IMR-90 (cell line): ENCODE data around the gene PCDHB10. TPM values are rescaled to one million over a fixed set of nuclear protein-coding genes. Genes with fewer than 3 reads are reported as not detected.
"Not testable (repeated sequence)": the region's sequence is repeated elsewhere in the genome, so short reads cannot be mapped to it uniquely, and the experiment has no call there.

Experiments used
- ATAC-seq: fragments of 200-7000 bp; cut with Tn5 transposase; 2 replicates; pipeline ENCODE4 v1.9.1; 2020; ENCODE audit warnings: low read depth, mild to moderate bottlenecking, moderate library complexity
- BruUV-seq: library from RNA; stranded (reverse); fragments of 400-500 nt; replicated peaks from 2 replicates; lab custom pipeline; 2021; lab: Mats Ljungman, UMichigan
- CTCF ChIA-PET: fragments of 300-600 bp; formaldehyde crosslinking; extraction: SDS; loops from one replicate; lab custom pipeline; 2021; ENCODE audit warnings: antibody characterized with exemption; lab: Yijun Ruan, JAX
- POLR2A ChIA-PET: fragments of 300-600 bp; sonication (Branson Sonifier 250); formaldehyde crosslinking; loops from one replicate; lab custom pipeline; 2022; ENCODE audit warnings: antibody characterized with exemption; ENCODE audit not compliant: unreplicated experiment; lab: Charles Lee
- DNase-seq: peaks from one replicate; pipeline ENCODE4 v3.0.0; 2013
- H2AFZ ChIP-seq: replicated peaks from 2 replicates; pipeline ENCODE3; 2013; ENCODE audit warnings: low read length, mild to moderate bottlenecking; ENCODE audit not compliant: poor library complexity
- H2AK5ac ChIP-seq: 2 replicates; pipeline ENCODE4 v1.6.1; 2013; ENCODE audit warnings: low read depth, low read length, inconsistent platforms
- H2AK9ac ChIP-seq: replicated peaks from 2 replicates; pipeline ENCODE3; 2013; ENCODE audit warnings: mild to moderate bottlenecking, low read depth, low read length, moderate library complexity; ENCODE audit not compliant: poor library complexity
- H2BK120ac ChIP-seq: 2 replicates; pipeline ENCODE4 v1.6.1; 2013; ENCODE audit warnings: low read depth, low read length, inconsistent platforms
- H2BK15ac ChIP-seq: 3 replicates; pipeline ENCODE4 v1.6.1; 2013; ENCODE audit warnings: low read depth, low read length, inconsistent platforms
- H2BK20ac ChIP-seq: 2 replicates; pipeline ENCODE4 v1.6.1; 2013; ENCODE audit warnings: low read depth, mild to moderate bottlenecking, inconsistent platforms, low read length, moderate library complexity
- H2BK5ac ChIP-seq: 2 replicates; pipeline ENCODE4 v1.6.1; 2013; ENCODE audit warnings: mild to moderate bottlenecking, low read depth, low read length, inconsistent platforms; ENCODE audit not compliant: poor library complexity, severe bottlenecking
- H3K14ac ChIP-seq: replicated peaks from 2 replicates; pipeline ENCODE4 v1.6.1; 2013; ENCODE audit warnings: low read depth, low read length, inconsistent platforms
- H3K18ac ChIP-seq: 2 replicates; pipeline ENCODE4 v1.6.1; 2013; ENCODE audit warnings: low read depth, low read length, control low read depth
- H3K23ac ChIP-seq: 2 replicates; pipeline ENCODE4 v1.6.1; 2013; ENCODE audit warnings: low read depth, low read length, inconsistent platforms
- H3K27ac ChIP-seq: 2 replicates; pipeline ENCODE4 v1.5.1; 2013; ENCODE audit warnings: mild to moderate bottlenecking, control low read depth, low read length; ENCODE audit not compliant: insufficient read depth
- H3K27me3 ChIP-seq: 2 replicates; pipeline ENCODE4 v1.6.1; 2013; ENCODE audit warnings: low read length; ENCODE audit not compliant: control insufficient read depth, insufficient read depth
- H3K36me3 ChIP-seq: 2 replicates; pipeline ENCODE4 v1.6.1; 2013; ENCODE audit warnings: low read length, mixed read lengths; ENCODE audit not compliant: control insufficient read depth, insufficient read depth
- H3K4ac ChIP-seq: 2 replicates; pipeline ENCODE4 v1.6.1; 2013; ENCODE audit warnings: low read depth, low read length, inconsistent platforms
- H3K4me1 ChIP-seq: 2 replicates; pipeline ENCODE4 v1.6.1; 2013; ENCODE audit warnings: low read length, mixed read lengths; ENCODE audit not compliant: control insufficient read depth, insufficient read depth
- H3K4me2 ChIP-seq: 2 replicates; pipeline ENCODE4 v1.6.1; 2013; ENCODE audit warnings: low read depth, mild to moderate bottlenecking, control low read depth, low read length, moderate library complexity
- H3K4me3 ChIP-seq: 2 replicates; pipeline ENCODE4 v1.5.1; 2013; ENCODE audit warnings: low read depth, mild to moderate bottlenecking, control low read depth, low read length, moderate library complexity; ENCODE audit not compliant: insufficient read depth
- H3K56ac ChIP-seq: 2 replicates; pipeline ENCODE4 v1.6.1; 2013; ENCODE audit warnings: low read length, inconsistent platforms; ENCODE audit not compliant: insufficient read depth; ENCODE audit errors: extremely low read depth
- H3K79me1 ChIP-seq, 2 experiments: 2 replicates each; pipeline ENCODE4 v1.6.1; 2013; ENCODE audit warnings: low read length in 2 of 2, inconsistent platforms in 1 of 2, low read depth in 1 of 2
- H3K9ac ChIP-seq: 2 replicates; pipeline ENCODE4 v1.6.1; 2013; ENCODE audit warnings: low read depth, low read length, control low read depth
- H3K9me1 ChIP-seq: 2 replicates; pipeline ENCODE4 v1.6.1; 2013; ENCODE audit warnings: low read length, inconsistent platforms; ENCODE audit not compliant: insufficient read depth
- H3K9me3 ChIP-seq: 2 replicates; pipeline ENCODE4 v1.6.1; 2013; ENCODE audit warnings: low read length; ENCODE audit not compliant: control insufficient read depth, insufficient read depth
- H4K20me1 ChIP-seq: 2 replicates; pipeline ENCODE4 v1.6.1; 2013; ENCODE audit warnings: low read length, inconsistent platforms; ENCODE audit not compliant: insufficient read depth
- H4K5ac ChIP-seq: 2 replicates; pipeline ENCODE4 v1.6.1; 2013; ENCODE audit warnings: mild to moderate bottlenecking, low read depth, low read length, control low read depth
- H4K8ac ChIP-seq, 2 experiments: 2 replicates each; pipeline ENCODE4 v1.6.1; 2013; ENCODE audit warnings: low read depth in 2 of 2, low read length in 2 of 2, control low read depth in 1 of 2, inconsistent platforms in 1 of 2
- H4K91ac ChIP-seq: 2 replicates; pipeline ENCODE4 v1.6.1; 2013; ENCODE audit warnings: low read depth, low read length, inconsistent platforms; ENCODE audit not compliant: insufficient read depth
- WGBS, 2 experiments: methylation state at CpG; one replicate each; pipeline versions ENCODE4 v1.1.5 to v1.1.7; 2013; ENCODE audit warnings: missing lambda C conversion rate in 2 of 2; ENCODE audit not compliant: insufficient read length in 1 of 2; ENCODE audit errors: extremely low coverage in 2 of 2; 5-methylcytosine and 5-hydroxymethylcytosine counted together
- dilution Hi-C: fragments of 300-500 bp; cut with HindIII; formaldehyde crosslinking; loops from one replicate; pipeline ENCODE4 v1.14.3; 2018; ENCODE audit warnings: low sequenced_read_pairs; ENCODE audit not compliant: unreplicated experiment
- in situ Hi-C: fragments of 300-500 bp; cut with MboI; formaldehyde crosslinking; loops from 3 replicates; pipeline ENCODE4 v1.14.3; 2019; ENCODE audit warnings: low sequenced_read_pairs, inconsistent platforms, mixed read lengths
- intact Hi-C: fragments of 100-400 bp; cut with micrococcal nuclease; formaldehyde crosslinking; loops from 2 replicates; pipeline ENCODE4 v1.10.0; 2022
- polyA plus RNA-seq, 3 experiments: library from polyadenylated mRNA; depleted of rRNA; stranded (reverse); fragments of >200 nt; gene quantifications; 2 replicates each; pipeline ENCODE4 v1.2.3, GENCODE V29; 2012; ENCODE audit warnings: low replicate concordance in 1 of 3
- total RNA-seq: library from RNA; depleted of rRNA; stranded (reverse); fragments of >200 nt; gene quantifications from 2 replicates; pipeline ENCODE4 v1.2.3, GENCODE V29; 2012

The PCDHB10 gene
- total and polyA plus RNA-seq, 2 of the 4 experiments (the other 2 are of a cell fraction): 0.18 to 0.22 TPM

- CTCF ChIA-PET: interaction anchor here (1.2 kb wide), 1 partner anchor 338 kb away, joined by 3 read pairs; no protein-coding TSS in a partner anchor
- ATAC-seq: not testable (repeated sequence)
Measured at GRCh38 chr5:141225421-141225820, 33.3 kb downstream of the PCDHB10 start.

More at GRCh38 chr5:141225421-141225820, 33.3 kb downstream of the PCDHB10 start:
- H3K9me3 ChIP-seq: peaks cover 21% of the 10 kb centered on the region
- H3K79me1 ChIP-seq, H3K9ac ChIP-seq, H4K8ac ChIP-seq, in situ Hi-C loops, H4K5ac ChIP-seq, H3K27ac ChIP-seq, BruUV-seq, dilution Hi-C loops, DNase-seq, H3K14ac ChIP-seq, H2AK5ac ChIP-seq, H4K91ac ChIP-seq, H3K4me2 ChIP-seq, H2BK5ac ChIP-seq, H3K36me3 ChIP-seq, H2BK20ac ChIP-seq, H2BK15ac ChIP-seq, POLR2A ChIA-PET, H3K23ac ChIP-seq, H3K9me1 ChIP-seq, H2BK120ac ChIP-seq, H3K27me3 ChIP-seq, H3K4me1 ChIP-seq, H4K20me1 ChIP-seq, intact Hi-C loops, H2AK9ac ChIP-seq, H3K4me3 ChIP-seq, H3K56ac ChIP-seq, H3K18ac ChIP-seq, H2AFZ ChIP-seq, H3K4ac ChIP-seq: not testable (repeated sequence)
- no CpG with 5 or more reads among the region's 30 CpGs for WGBS, 2 experiments
